Cardiac muscle cell (in vitro differentiated cells and primary cell): ENCODE measurements around the gene PIK3AP1. TPM values are rescaled to one million over a fixed set of nuclear protein-coding genes. Genes with fewer than 3 reads are reported as not detected.
"Not testable (repeated sequence)": the region's sequence is repeated elsewhere in the genome, so short reads cannot be mapped to it uniquely, and the experiment has no call there.

ENCODE experiments used
- DNase-seq, 2 donors: peaks; one replicate each; pipeline versions ENCODE4 v3.0.0 to v3.0.0-alpha.2; 2010 to 2017; ENCODE audit warnings: low read depth in 1 of 2, low spot score in 1 of 2
- H3K27ac ChIP-seq: fragments of 200-600 bp; sonication (generic); 2 replicates; pipeline ENCODE4 v1.5.1; 2016
- H3K27me3 ChIP-seq: fragments of 200-600 bp; sonication (generic); 2 replicates; pipeline ENCODE4 v1.6.0; 2016; ENCODE audit warnings: control low read depth
- H3K36me3 ChIP-seq: fragments of 200-600 bp; sonication (generic); 2 replicates; pipeline ENCODE4 v1.5.1; 2016; ENCODE audit warnings: control low read depth
- H3K4me1 ChIP-seq: fragments of 200-600 bp; sonication (generic); 2 replicates; pipeline ENCODE4 v1.8.1; 2017; ENCODE audit warnings: low read depth, mild to moderate bottlenecking, mixed run types
- H3K4me3 ChIP-seq: fragments of 200-600 bp; sonication (generic); 2 replicates; pipeline ENCODE4 v1.5.1; 2016; ENCODE audit warnings: mild to moderate bottlenecking
- H3K9me3 ChIP-seq: fragments of 200-600 bp; sonication (generic); 2 replicates; pipeline ENCODE4 v1.5.1; 2017; ENCODE audit warnings: low read depth, mild to moderate bottlenecking, control low read depth
- polyA plus RNA-seq: library from polyadenylated mRNA; unstranded; fragments of >200 nt; fragmentation: Nextera tagmentation; extraction: Ambion mirVana; gene quantifications from 2 replicates; pipeline ENCODE4 v1.2.1, GENCODE V29; 2016
- total RNA-seq: library from RNA; depleted of rRNA; stranded (reverse); fragments of >200 nt; gene quantifications from 2 replicates; pipeline ENCODE4 v1.2.3, GENCODE V29; 2016
- TF ChIP-seq, protein P1 (sequence below): IDR thresholded peaks from 2 replicates; pipeline ENCODE4 v1.5.1; 2012; ENCODE audit warnings: low read depth, mild to moderate bottlenecking, low read length

The PIK3AP1 gene
- total and polyA plus RNA-seq, 2 experiments from 2014 or later: 1.1 to 2.7 TPM

DNA sequence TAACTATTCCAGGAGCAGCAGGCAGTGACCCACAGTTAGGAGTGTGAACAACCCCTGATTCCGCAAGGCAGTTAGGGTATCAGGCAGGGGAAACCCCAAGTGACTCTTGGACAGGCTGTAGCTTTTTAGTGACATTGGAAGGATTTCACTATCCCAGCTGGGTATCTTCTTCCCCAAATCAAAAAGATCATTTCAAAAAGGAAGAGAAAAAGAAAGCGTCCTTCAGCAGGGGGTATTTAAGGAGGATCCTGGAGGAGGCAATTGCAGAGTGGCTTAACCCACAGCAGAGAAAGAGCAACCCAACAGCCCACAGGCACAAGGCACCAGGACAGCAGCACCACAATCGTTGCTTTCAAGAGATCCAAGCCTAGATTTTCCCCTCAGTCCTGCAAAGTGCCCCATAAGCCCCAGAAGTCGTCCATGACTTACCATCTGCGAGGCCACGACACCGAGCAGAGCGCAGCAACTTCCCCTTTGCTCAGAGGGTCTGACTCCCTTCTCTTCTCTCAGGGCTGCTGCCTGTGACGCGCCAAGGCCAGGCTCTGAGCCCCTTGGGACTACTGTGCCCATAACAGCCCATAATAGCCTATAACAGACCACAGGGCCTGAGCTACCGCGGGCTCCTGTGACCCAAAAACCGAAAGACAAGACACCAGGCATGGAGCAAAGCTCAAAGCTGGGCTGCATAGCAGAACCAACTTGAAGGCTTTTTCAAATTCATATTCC lies 19.8 kb downstream of the PIK3AP1 start:
- no peak for DNase-seq
- H3K4me3 ChIP-seq: no peak overlapping the region
- H3K36me3 ChIP-seq: no peaks in the 10 kb centered on the region
- H3K27ac ChIP-seq: no peak overlapping the region
- H3K27me3 ChIP-seq: no peaks in the 10 kb centered on the region
- TF ChIP-seq, protein P1, sequence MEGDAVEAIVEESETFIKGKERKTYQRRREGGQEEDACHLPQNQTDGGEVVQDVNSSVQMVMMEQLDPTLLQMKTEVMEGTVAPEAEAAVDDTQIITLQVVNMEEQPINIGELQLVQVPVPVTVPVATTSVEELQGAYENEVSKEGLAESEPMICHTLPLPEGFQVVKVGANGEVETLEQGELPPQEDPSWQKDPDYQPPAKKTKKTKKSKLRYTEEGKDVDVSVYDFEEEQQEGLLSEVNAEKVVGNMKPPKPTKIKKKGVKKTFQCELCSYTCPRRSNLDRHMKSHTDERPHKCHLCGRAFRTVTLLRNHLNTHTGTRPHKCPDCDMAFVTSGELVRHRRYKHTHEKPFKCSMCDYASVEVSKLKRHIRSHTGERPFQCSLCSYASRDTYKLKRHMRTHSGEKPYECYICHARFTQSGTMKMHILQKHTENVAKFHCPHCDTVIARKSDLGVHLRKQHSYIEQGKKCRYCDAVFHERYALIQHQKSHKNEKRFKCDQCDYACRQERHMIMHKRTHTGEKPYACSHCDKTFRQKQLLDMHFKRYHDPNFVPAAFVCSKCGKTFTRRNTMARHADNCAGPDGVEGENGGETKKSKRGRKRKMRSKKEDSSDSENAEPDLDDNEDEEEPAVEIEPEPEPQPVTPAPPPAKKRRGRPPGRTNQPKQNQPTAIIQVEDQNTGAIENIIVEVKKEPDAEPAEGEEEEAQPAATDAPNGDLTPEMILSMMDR: no peak
- no peaks in the 10 kb centered on the region for H3K4me1 ChIP-seq
- no peaks in the 10 kb centered on the region for H3K9me3 ChIP-seq

DNA sequence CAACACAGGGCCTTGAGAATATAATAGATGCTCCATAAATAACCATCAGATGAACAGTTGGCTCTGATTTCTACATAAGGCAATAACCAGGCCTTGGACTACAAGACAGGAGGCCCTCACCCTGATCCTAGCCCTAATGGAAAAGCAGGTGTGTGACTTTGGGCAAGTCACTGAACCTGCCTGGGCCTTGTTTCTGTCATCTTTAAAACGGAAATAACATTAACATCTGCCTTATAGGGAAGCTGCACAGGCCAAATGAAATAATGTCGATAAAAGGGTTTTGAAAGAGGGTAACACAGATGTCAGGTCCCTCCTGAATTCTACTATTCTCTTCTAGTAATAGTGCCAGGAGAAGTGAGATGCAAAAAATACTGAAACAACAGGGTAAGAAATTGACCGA lies 20.7 kb downstream of the PIK3AP1 start:
- Histone ChIP-seq H3K27ac (no peak overlapping the region), H3K9me3 (no peaks in the 10 kb centered on the region), H3K4me3 (no peak overlapping the region), H3K27me3 (no peaks in the 10 kb centered on the region), H3K4me1 (no peaks in the 10 kb centered on the region), H3K36me3 (no peaks in the 10 kb centered on the region)
- TF ChIP-seq, protein P1: no peak
- DNase-seq: no peak

DNA sequence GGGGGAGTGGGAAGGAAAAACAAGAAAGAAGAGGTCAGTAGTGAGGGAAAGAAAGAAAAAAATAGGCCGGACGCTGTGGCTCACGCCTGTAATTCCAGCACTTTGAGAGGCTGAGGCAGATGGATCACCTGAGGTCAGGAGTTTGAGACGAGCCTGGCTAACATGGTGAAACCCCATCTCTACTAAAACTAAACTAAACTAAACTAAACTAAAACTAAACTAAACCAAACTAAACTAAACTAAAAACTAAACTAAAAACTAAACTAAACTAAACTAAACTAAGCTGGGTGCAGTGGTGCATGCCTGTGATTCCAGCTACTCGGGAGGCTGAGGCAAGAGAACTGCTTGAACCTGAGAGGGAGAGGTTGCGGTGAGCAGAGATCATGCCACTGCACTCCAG lies 22.0 kb downstream of the PIK3AP1 start:
- H3K9me3 ChIP-seq, DNase-seq, H3K36me3 ChIP-seq, H3K4me3 ChIP-seq, H3K27ac ChIP-seq, H3K27me3 ChIP-seq, H3K4me1 ChIP-seq: not testable (repeated sequence)

DNA sequence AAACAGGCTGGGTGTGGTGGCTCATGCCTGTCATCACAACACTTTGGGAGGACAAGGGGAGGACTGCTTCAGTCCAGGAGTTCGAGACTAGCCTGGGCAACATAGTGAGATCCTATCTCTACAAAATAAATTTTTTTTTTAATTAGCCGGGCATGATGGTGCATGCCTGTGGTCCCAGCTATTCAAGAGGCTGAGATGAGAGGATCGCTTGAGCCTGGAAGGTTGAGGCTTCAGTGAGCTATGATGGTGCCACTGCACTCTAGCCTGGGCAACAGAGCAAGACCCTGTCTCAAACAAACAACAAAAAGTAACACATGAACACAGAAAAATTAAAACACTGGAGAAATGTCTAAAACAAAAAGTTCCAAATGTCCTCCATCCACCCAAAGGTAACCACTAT lies 22.9 kb downstream of the PIK3AP1 start:
- Histone ChIP-seq H3K4me3 (no peak overlapping the region), H3K36me3 (no peaks in the 10 kb centered on the region)
- TF ChIP-seq, protein P1: no peak

DNA sequence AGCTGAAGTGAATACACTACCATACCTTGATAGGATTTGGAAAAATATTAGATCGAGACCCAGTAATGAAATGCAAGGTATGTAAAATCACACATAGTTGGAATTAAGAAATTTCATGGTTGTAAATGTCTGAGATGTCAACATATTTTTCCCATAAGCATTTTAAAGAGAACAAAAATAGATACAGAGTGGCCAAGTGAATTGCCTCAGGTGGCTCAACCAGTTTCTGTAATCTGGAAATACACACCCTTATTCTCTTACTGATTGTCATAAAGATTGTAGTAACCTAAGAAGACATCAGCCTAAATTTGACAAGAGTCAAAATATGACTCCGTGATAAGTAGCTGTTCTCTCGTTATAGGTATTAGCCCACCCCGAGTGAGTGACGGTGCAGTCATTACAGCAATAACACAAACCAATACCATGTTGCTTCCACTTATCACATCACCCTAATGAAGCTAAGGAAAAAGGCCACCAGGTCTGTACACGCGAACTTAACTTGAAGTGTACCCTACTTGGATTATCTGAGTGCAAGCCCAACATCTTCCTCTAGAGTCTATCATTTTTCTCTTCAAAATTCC lies 23.4 kb downstream of the PIK3AP1 start:
- Histone ChIP-seq H3K36me3 (no peaks in the 10 kb centered on the region), H3K9me3 (no peaks in the 10 kb centered on the region), H3K27ac (no peak overlapping the region), H3K4me3 (no peak overlapping the region), H3K27me3 (no peaks in the 10 kb centered on the region), H3K4me1 (no peaks in the 10 kb centered on the region)
- TF ChIP-seq, protein P1: no peak
- no peak for DNase-seq

More for the DNA sequence above, 22.9 kb downstream of the PIK3AP1 start:
- Histone ChIP-seq H3K27me3 (no peaks in the 10 kb centered on the region), H3K27ac (no peak overlapping the region), H3K4me1 (no peaks in the 10 kb centered on the region), H3K9me3 (no peaks in the 10 kb centered on the region)
- DNase-seq: no peak

DNA sequence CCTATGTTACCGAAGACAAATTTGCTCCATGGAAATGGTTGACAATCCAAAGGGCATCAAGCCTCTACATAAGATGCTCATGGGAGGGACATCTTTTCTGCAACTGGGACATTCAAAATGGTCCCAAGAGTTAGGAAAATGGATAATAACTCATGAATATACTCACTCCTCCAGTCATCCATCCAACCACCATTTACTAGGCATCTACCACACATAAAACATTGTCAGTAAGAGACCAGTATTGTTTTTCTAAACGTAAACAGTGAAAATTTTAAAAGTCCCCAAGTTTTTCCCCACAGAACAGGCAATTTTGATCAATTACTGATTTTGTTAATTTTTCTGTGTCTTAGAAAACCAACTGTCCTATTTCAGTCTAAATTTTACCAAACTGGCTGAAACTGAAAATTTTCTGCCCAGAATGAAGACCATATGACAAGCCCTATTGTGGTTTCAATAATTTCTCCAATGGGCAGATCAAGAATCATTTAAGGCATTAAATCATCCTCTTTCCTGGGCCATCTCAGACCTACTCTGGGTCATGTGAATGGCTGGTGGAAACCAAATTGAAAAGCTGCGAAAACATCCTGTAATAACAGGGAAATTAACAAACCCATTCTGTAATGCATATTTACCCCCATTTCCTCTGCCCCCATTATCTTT lies 24.2 kb downstream of the PIK3AP1 start:
- H3K9me3 ChIP-seq: no peaks in the 10 kb centered on the region
- H3K27ac ChIP-seq: no peak overlapping the region
- no peak overlapping the region for H3K4me3 ChIP-seq
- no peak for DNase-seq
- H3K27me3 ChIP-seq: no peaks in the 10 kb centered on the region
- no peaks in the 10 kb centered on the region for H3K36me3 ChIP-seq
- no peaks in the 10 kb centered on the region for H3K4me1 ChIP-seq
- TF ChIP-seq, protein P1: no peak
